GM20431 (cell line): ENCODE measurements around the gene KNDC1.

Experiments used
- in situ Hi-C: fragments of 300-500 bp; cut with MseI, MboI; formaldehyde crosslinking; loops from one replicate; pipeline ENCODE4 v1.15.0; 2020; ENCODE audit warnings: low sequenced_read_pairs; ENCODE audit not compliant: unreplicated experiment

KNDC1 gene

DNA sequence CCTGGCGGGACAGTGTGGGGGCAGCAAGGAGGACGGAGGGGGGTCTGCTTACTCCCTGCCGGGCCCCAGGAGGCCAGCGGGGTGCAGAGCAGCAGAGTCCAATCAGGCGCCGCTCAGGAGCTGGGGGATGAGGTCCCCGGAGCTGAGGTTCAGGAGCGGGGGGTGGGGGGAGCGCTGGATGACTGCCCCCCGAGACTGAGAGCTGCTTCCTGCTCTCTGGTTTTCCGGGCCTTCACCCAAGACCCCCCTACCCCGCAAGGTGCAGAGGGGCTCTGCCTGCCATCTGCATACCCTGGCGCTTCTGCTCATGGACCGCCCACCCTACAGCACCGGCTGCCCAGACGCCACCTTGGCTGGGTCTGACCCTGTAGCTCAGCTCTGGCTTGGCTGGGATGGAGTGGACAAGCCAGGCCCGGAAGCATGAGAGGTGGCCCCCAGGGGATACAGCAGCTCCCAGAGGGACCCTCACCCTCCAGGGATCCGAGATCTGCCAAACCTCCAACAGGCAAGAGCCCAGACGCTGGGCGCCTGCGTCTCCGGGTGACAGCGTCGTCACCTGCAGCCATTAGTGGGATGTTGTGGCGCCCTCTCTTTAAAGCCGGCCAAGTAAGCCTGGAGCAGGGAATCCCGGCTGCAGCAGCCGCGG is 930 bp downstream of the KNDC1 start:
- in situ Hi-C loops: no loop called here

DNA sequence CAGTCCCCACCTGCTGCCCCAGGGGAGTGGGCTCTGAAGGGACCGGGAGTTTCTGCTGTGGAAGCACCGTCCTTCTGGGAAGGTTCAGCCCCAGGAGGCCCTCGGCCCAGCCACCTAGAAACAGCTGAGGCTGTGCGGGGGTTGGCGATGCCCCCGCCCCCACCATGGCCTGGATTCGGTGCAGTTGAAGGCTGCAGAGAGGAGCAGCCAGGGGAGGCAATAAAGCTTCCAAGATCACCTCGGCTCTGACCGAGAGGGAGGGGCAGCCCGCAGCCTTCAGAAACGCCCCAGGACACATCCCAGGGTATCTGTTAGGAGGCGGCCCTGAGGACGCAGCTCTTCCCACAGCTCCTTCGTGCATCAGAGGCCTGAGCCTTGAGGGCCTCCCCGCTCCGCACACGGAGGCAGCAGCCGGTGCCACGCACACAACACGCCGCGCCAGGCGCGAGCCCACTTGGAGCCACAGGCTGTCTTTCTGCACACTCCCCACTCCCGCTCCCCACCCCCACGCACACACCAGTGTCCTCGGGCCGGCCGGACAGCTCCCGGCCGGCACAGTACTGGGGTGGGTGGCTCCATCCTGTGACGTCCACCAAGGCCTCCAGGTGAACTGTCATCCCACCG is 1.6 kb downstream of the KNDC1 start:
- in situ Hi-C loops: no loop called here

DNA sequence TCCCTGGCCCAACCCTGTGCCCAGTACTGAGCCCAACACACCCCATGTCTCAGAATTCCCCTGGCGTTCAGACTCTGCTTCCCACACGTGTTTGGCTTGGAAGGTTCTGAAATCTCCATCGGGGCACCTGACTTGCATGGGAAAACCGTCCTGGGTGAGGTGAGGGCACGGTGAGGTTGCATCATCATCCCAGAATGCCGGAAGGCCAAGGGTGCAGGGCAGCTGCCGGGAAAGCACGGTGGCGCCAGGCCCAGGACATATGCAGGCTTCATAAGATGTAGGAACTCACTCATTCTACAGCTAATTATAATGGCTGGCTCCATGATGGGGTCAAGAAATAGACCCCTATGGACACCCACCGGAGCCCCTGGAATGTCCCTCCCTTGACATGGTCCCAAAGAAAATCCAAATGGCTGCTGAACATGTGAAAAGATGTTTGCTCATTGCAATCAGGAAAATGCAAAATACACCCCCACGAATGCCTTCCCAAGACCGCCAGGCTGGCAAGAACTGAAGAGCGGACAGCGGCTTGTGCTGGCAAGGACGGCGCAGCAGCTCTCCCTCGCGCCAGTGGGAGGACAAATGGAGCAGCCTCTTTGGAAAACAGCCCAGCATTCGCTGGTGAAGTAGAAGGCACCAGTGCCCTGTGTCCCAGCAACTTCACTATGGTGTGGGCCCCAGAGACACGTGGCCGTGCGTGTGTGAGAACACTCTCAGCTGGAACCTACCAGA is 2.3 kb downstream of the KNDC1 start:
- in situ Hi-C loops: no loop called here

DNA sequence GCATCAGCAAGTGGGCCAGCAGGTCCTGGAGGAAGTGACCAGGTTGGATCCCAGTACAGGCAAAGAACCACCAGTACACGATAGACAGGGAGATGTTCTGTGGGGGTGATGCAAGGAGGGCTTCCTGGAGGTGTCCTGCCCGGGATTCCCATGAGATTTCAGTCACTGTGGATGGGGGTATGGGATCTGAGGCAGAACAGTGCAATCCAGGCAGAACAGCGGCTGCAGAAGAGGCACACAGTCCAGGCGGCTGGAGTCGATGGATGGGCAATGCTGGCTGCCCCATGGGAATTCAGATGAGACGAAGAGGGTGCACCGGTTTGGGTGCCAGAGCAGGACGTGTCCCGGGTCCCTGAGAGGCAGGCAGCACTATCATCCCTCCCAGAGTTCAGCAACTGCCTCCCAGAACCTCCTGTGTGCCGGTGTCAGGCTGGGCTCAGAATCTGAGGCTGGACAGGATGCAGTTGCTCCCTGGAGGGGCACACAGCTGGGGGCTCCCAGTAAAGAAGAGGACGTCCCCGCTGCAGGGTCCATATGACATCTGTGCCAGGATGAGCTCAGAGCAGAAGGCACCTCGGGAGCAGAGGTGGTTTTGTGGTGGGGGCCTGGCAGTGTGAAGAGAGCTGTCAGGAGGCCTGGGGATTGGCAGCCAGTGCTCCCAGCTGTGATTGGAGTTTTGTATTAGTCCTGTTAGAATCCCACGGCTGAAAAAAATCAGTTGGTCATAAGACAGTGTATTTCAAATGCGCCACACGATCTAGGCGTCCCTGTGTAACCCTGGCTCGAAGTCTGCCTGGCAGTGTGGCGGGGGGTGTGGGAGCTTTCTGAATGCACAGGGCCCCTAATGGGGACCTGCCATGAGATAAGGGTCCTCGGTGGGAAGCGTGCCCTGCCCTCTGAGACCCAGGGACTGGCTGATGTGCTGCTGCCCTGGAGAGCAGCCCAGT is 3.2 kb downstream of the KNDC1 start:
- in situ Hi-C loops: no loop called here

DNA sequence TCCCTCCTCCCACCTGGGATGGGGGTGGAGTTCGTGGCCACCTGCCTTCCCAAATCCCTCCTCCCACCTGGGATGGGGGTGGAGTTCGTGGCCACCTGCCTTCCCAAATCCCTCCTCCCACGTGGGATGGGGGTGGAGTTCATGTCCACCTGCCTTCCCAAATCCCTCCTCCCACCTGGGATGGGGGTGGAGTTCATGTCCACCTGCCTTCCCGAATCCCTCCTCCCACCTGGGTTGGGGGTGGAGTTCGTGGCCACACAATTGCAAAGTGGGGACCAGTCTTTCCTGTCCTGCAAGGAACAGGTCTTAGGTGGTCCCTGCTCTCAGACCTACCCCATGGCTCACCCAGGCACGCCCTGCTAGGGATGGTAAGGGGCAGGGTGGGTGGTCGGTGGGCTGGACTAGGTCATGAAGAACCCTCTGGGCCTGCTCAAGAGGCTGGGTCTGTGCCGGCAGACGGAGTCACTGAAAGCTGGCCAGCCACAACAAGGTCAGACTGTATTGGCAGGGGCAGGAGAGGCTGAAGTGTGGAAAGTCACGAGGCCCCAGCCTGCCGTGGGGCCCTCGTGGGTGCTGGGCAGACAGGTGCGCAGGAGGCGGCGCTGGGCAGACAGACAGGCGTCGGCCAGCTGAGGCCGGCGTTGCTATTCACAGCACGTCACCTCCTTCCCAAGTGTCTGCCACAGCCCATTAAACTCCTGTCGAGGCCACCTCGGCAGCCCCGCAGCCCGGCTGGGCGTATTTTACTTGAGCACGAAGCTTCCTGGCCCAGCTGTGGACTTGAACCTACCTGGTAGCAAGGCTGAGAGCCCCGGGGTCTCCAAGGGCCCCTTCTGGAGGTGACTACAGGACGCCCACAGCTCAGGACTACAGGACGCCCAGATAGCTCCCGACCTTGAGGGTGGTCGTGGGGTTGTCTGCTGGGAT is 4.1 kb downstream of the KNDC1 start:
- in situ Hi-C loops: no loop called here

DNA sequence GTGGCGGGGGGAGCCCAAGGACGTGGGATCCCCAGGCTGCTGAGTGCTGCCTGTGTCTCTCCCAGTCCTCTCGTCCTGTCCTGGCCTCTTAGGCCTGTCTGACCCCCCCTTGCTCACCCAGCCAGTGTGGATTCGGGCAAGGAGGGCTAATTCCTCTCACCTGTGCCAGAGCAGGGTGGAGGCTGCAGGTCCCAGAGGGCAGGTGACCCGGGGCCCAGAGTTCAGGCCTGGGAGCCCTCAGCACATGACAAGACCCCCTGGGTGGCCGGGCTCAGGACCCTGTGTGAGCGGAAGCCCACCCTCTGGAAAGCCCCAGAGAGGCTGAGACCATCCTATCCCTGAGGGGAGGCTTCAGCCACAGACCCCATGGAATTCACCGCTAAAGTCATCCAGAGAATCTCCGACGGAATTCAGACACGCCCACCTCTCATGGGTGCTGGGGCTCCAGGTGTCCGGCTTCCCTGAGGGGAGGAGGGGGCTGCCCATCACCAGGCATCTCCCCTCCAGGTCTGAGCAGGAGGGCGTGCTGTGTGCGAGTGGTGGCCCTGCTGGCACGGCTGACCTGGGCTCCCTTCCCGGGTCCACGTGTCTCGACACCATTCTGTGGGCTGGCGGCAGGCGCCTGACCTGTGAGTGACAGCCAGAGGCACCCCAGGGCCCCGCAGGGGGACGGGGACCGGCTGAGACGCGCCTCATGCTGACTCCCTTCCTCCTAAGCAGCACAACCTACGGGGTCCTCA is 5.0 kb downstream of the KNDC1 start:
- in situ Hi-C loops: no loop called here

DNA sequence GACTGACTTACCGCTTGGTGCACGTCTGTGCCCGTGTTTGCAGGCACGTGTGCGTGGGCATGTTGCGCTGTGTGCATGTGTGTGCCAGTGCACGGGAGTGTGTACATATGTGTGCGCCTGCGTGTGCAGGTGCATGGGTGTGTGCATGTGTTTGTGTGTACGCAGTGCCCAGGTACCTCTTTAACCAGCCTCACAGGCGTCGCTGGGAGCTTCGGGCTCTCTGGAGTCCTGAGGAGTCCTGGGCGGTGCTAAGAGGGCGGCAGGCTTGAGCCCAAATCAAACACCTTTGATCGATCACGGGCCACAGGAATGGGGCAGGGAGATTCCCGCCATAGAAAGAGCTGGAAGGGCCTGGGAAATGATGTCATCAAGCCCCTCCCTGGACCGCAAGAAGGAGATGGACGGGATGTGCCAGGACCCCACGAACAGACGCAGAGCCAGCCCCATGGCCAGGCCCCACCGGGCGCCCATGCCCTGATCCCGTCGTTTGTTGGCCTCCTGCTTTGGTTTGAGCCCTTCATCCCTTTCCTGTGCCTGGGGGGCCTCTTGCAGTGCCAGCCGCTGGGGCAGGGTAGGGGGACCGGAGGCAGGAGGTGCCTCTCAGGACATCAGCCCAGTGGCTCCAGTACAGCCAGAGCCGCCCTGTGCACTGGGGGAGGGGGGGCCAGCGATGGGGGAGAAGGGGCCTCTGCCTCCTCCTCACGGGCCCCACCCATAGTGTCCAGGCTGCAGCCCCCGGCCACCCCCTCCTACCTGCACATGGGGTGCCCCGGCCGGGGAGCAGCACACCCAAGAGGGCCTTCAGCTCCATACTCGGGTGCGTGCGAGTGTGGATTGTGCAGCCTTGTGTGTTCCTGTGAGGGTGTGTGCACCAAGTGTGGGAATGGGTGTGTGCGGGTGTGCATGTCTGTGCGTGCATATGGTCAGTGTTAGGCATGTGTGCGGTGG is 5.8 kb downstream of the KNDC1 start:
- in situ Hi-C loops: no loop called here

DNA sequence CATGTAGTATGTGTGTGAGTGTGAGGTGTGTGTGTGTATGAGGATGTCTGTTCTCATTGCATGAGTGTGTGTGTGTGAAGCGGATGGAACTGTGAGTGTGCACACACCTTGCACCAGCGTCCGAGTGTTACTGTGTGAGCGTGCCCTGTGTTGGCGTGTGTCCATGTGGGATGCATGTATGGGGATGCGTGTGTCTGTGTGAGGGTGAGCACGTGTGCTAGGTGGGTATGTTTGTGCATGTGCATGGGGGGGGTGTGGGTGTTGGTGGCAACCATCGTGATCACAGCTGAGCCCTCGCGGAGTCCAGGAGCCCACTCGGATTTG is 6.4 kb downstream of the KNDC1 start:
- in situ Hi-C loops: no loop called here

DNA sequence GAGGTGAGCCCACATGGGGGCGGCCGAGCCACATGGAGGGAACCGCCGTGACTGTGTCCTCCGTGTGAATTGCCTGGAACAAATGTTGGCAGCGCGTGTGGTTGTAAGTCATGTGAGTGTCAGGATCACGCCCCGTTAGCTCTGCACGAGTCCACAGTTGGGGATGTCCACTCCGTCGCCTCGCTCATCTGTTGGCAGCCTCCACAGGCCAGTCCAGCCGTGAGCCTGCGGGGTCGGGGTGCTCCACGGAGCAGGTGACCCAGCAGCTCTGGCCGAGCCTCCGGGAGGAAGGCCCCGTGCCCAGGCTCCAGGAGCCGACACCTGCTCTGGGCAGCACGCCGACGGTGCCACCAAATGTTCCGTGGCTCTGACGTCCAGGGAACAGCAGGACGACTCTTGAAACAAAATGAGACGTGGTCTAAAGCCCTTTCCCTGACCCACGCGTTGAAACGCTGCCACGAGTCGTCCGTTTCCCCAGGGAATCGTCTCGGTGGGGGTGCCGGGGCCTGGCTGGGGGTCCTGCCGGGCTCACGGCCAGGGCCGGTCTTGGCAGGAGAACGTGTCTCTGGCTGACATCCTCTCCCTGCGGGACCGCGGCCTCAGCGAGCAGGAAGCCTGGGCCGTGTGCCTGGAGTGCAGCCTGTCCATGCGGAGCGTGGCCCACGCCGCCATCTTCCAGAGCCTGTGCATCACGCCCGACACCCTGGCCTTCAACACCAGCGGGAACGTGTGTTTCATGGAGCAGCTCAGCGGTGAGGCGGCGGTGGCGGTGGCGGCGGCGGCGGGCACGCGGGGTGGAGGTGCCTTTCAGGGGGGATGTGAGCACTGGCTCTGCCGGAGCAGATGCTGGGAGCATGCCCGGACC is 7.0 kb downstream of the KNDC1 start:
- in situ Hi-C loops: no loop called here

DNA sequence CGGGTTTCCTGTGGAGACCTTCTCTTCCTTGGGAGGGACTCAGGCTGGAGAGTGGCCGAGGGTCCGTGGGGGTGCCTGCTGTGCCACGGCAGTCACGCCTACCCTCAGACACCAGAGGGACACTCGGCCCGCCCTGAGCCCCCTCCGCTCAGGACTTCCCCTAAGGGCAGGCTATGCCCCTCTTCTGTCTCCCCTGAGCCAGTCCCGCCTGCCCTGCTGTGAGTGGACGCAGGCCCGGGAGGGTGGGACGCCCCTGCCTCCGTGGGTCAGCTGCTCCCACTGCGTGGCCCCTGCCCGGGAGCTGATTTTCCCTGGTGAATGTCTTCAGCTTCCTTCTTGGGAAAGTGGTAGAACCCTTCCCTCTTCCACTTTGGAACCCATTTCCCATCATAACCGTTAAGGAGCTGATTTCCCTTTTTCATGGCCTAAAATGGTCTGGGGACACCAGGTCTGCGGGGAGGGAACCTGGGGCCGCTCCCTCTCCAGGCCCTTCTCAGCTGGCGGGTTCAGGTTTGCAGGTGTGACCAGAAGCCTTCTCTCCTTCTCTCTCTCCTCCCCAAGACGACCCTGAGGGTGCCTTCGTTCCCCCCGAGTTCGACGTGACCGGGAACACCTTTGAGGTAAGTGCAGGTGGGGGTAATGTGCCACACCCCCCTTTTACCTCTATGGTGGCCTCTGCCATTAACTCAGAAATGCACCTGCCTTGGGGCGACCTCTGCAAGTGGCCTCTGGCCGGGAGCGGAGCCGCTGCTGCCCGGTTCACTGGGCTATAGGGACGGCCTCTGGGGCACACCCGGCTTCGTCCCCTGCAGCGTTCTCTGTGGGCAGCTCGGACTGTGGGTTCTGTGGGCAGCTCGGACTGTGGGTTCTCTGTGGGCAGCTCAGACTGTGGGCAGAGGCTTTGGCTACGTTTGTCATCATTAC is 7.9 kb downstream of the KNDC1 start:
- in situ Hi-C loops: no loop called here

DNA sequence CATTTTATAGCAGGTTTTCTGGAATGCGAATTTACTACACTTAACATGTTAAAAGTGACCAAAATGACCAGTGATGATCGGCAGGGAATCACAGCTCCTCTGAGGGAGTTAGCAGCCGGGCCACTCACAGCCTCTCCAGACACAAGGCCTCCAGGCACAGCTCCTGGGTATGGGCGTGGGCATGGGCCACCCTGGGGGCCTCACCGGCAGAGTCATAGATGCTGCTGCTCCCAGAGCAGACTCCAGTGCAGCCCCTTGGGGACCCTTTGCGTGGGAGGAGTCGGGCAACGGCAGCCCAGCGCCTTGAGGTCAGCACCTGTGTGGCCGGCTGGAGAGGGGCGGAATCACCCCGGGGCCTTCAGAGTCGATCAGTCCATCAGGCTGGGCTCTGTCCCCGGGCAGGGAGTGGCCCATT is 8.6 kb downstream of the KNDC1 start:
- in situ Hi-C loops: no loop called here

DNA sequence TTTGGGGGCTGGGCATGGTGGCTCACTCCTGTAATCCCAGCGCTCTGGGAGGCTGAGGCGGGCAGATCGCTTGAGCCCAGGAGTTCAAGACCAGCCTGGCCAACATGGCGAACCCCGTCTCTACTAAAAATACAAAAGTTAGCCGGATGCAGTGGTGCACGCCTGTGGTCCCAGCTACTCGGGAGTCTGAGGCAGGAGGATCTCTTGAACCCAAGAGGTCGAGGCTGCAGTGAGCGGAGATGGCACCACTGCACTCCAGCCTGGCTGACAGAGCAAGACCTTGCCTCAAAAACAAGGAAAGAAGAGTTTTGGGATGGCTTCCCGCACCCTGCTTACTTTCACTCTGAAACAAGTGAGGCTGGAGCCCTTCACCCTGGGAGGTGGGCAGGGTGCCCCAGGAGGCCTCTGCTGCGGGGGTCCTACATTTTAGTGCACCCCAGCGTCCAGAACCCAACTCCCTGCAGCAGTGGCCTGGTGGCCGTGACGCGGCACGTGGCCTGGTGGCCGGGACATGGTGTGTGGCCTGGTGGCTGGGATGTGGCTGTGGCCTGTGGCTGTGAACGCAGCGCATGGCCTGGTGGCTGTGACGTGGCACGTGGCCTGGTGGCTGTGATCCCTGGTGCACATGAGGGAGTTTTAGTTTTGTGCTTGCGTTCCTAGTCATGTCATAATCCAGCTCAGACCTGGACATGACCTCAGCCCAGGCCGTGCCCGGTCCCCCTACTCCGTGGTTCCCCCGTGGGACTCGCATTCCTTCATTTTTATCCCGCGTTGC is 9.3 kb downstream of the KNDC1 start:
- in situ Hi-C loops: no loop called here

DNA sequence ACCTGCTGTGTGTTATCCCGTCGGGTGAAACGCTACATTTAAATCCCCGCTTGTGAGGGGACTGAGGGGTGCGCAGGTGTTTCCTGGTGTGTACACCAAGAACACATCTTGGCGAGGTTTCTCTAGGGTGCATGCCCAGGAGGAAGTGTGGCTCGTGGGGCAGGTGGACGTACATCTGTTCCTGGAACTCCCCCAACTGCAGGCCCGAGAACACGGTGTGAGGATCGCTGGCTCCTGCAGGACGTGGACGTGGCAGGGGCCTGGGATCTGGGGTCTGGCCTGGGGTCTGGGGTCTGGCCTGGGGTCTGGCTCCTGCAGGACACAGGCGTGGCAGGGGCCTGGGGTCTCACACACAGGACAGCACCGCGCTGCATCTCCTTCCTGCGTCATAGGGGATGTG is 10.1 kb downstream of the KNDC1 start:
- in situ Hi-C loops: no loop called here

DNA sequence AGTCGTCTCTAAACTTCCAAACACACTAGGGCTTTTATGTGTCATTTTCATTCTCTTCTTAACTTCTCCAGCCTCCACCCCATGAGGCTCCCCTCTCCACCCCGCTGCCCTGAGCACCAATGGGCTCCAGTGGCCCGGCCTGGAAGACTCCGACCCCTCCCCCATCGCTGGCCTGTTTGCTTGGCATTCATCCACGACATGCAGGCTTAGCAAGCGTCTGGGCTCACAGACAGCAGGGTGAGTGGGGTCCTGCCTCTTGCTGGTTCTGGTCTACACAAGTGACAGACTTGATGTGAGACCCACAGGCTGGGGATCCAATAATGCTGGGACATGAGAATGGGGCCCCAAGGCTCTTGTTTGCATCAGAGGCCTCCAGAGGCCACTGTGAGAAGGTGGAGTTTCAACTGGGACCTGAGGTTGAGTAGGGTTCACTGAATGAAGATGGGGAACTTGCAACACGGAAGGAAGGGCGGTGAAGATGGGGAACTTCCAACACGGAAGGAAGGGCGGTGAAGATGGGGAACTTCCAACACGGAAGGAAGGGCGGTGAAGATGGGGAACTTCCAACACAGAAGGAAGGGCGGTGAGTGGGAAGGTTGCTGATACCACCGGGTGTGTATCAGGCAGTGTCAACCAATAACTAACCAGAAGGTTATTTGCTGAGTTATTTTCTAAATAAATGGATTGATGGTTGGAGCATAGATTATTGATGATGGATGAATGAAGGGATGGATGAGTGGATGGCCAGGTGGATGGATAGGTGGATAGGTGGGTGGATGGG is 14.0 kb downstream of the KNDC1 start:
- in situ Hi-C loops: no loop called here
